GM12878 (cell line): ENCODE measurements around the gene ARRDC1. TPM values are rescaled to one million over a fixed set of nuclear protein-coding genes. Genes with fewer than 3 reads are reported as not detected.

ENCODE experiments used
- ATF7 ChIP-seq: fragments of 450-650 bp; IDR thresholded peaks from 2 replicates; pipeline ENCODE4 v1.6.1; 2016; ENCODE audit warnings: low read depth, mild to moderate bottlenecking
- CBX3 ChIP-seq: fragments of 200-600 bp; sonication (generic); IDR thresholded peaks from 2 replicates; pipeline ENCODE4 v1.6.1; 2016; ENCODE audit warnings: low read depth, borderline replicate concordance
- CHD1 ChIP-seq: IDR thresholded peaks from 2 replicates; pipeline ENCODE4 v1.6.1; 2012; ENCODE audit warnings: low read depth, low read length, improper control_type of control experiment
- CREB1 ChIP-seq: IDR thresholded peaks from 2 replicates; pipeline ENCODE4 v1.6.1; 2012; ENCODE audit warnings: low read depth, mild to moderate bottlenecking, inconsistent platforms
- EP300 ChIP-seq, 2 experiments: fragments of 150-350 bp in 1 of 2; IDR thresholded peaks; 2 replicates each; pipeline ENCODE4 v1.6.1; 2011 to 2012; ENCODE audit warnings: low read depth in 2 of 2, low read length in 2 of 2, borderline replicate concordance in 1 of 2, improper control_type of control experiment in 1 of 2, inconsistent platforms in 1 of 2; ENCODE audit not compliant: control insufficient read depth in 1 of 2
- ESRRA ChIP-seq: IDR thresholded peaks from 2 replicates; pipeline ENCODE4 v1.6.1; 2012; ENCODE audit warnings: mild to moderate bottlenecking, low read length, improper control_type of control experiment
- FOXK2 ChIP-seq: fragments of 450-650 bp; IDR thresholded peaks from 2 replicates; pipeline ENCODE4 v1.6.1; 2017; ENCODE audit warnings: mild to moderate bottlenecking, moderate library complexity
- HDAC6 ChIP-seq: fragments of 200-600 bp; sonication (generic); IDR thresholded peaks from one replicate; pipeline ENCODE4 v1.8.0; 2017; ENCODE audit warnings: antibody characterized with exemption; ENCODE audit not compliant: unreplicated experiment
- HSF1 ChIP-seq: fragments of 150-350 bp; IDR thresholded peaks from 2 replicates; pipeline ENCODE4 v1.6.1; 2014; ENCODE audit warnings: mild to moderate bottlenecking, low read depth, low read length
- MXI1 ChIP-seq: fragments of 150-350 bp; IDR thresholded peaks from 2 replicates; pipeline ENCODE4 v1.6.1; 2011; ENCODE audit warnings: low read depth, mild to moderate bottlenecking, inconsistent platforms, low read length, improper control_type of control experiment
- NFXL1 ChIP-seq: fragments of 450-650 bp; IDR thresholded peaks from 2 replicates; pipeline ENCODE4 v1.6.1; 2017; ENCODE audit warnings: antibody characterized with exemption, mild to moderate bottlenecking, borderline replicate concordance
- NR2C1 ChIP-seq: fragments of 450-650 bp; IDR thresholded peaks from 2 replicates; pipeline ENCODE4 v1.6.1; 2017; ENCODE audit warnings: antibody characterized with exemption, mild to moderate bottlenecking, moderate library complexity
- PML ChIP-seq: IDR thresholded peaks from 2 replicates; pipeline ENCODE4 v1.6.1; 2012; ENCODE audit warnings: low read length, inconsistent platforms
- RBBP5 ChIP-seq: fragments of 200-600 bp; sonication (generic); conservative IDR thresholded peaks from 2 replicates; pipeline ENCODE4 v1.6.1; 2016
- SIN3A ChIP-seq: IDR thresholded peaks from 2 replicates; pipeline ENCODE4 v1.6.1; 2012; ENCODE audit warnings: low read depth, low read length, improper control_type of control experiment
- SIX5 ChIP-seq: IDR thresholded peaks from 2 replicates; pipeline ENCODE4 v1.6.1; 2011; ENCODE audit warnings: mild to moderate bottlenecking, low read depth, low read length, moderate library complexity; ENCODE audit not compliant: severe bottlenecking
- SMAD1 ChIP-seq: fragments of 450-650 bp; IDR thresholded peaks from 2 replicates; pipeline ENCODE4 v1.6.1; 2018; ENCODE audit warnings: mild to moderate bottlenecking, low read depth; ENCODE audit not compliant: partially characterized antibody
- SMAD5 ChIP-seq: IDR thresholded peaks from 2 replicates; pipeline ENCODE4 v1.6.1; 2016; ENCODE audit warnings: antibody characterized with exemption, low read depth
- SMARCA5 ChIP-seq: fragments of 450-650 bp; IDR thresholded peaks from 2 replicates; pipeline ENCODE4 v1.6.1; 2017; ENCODE audit warnings: mild to moderate bottlenecking
- SP1 ChIP-seq: IDR thresholded peaks from one replicate; pipeline ENCODE4 v1.6.1; 2011; ENCODE audit warnings: low read depth, low read length
- SREBF2 ChIP-seq: IDR thresholded peaks from 2 replicates; pipeline ENCODE4 v1.6.1; 2012; ENCODE audit warnings: mild to moderate bottlenecking, low read length
- TARDBP ChIP-seq: IDR thresholded peaks from 2 replicates; pipeline ENCODE4 v1.6.1; 2016; ENCODE audit warnings: borderline replicate concordance
- ZSCAN29 ChIP-seq: fragments of 450-650 bp; IDR thresholded peaks from 2 replicates; pipeline ENCODE4 v1.6.1; 2017; ENCODE audit warnings: mild to moderate bottlenecking, moderate library complexity
- polyA plus RNA-seq, 11 experiments: library from polyadenylated mRNA; depleted of rRNA in 4 of 11; unstranded in 6 of 11; stranded (reverse) in 5 of 11; fragments of >200 nt; fragmentation: Nextera tagmentation in 4 of 11; fragmentation: Illumina TruSeq in 1 of 11; extraction: Ambion mirVana in 4 of 11; extraction: Trizol in 1 of 11; gene quantifications; 1 replicate in 1 of 11; 2 replicates in 10 of 11; pipeline versions ENCODE4 v1.2.1 to v1.2.3, GENCODE V29; 2011 to 2016; ENCODE audit warnings: inconsistent platforms in 2 of 11, missing spikeins in 2 of 11, low read depth in 1 of 11
- total RNA-seq, 4 experiments: library from RNA; depleted of rRNA in 3 of 4; stranded (reverse); fragments of >200 nt in 3 of 4; fragmentation: Illumina TruSeq in 1 of 4; extraction: Trizol in 1 of 4; gene quantifications; 2 replicates each; pipeline versions ENCODE4 v1.2.1 to v1.2.3, GENCODE V29; 2013 to 2021
- TF ChIP-seq, protein P1 (sequence below): fragments of 450-650 bp; IDR thresholded peaks from 2 replicates; pipeline ENCODE4 v1.6.1; 2016; ENCODE audit warnings: mild to moderate bottlenecking
- TF ChIP-seq, protein P2 (sequence below): fragments of 450-650 bp; IDR thresholded peaks from 2 replicates; pipeline ENCODE4 v1.6.1; 2018; ENCODE audit warnings: mild to moderate bottlenecking, low read depth, moderate library complexity; ENCODE audit not compliant: partially characterized antibody
- TF ChIP-seq, protein P3 (sequence below): IDR thresholded peaks from 2 replicates; pipeline ENCODE4 v1.6.1; 2012; ENCODE audit warnings: low read depth, low read length, improper control_type of control experiment

Gene ARRDC1
- total and polyA plus RNA-seq, 10 of the 15 experiments (the other 5 are each of a cell fraction or from before 2014, with no cell fraction given) = 0.23 to 34.4 (median 20.9) TPM

GRCh38 chr9:137618105-137619067, 12.9 kb downstream of the ARRDC1 start, which contains the start of gene EHMT1 (continued):
- TF ChIP-seq SMAD1 (no peak), NFXL1 (no peak), SIX5 (peak; percentile 48), ATF7 (no peak), MXI1 (peak; percentile 82), NR2C1 (peak; percentile 100), HDAC6 (no peak), SMAD5 (no peak), ESRRA (0 out of 2 replicates have a peak, but pooled peaks have one; percentile 17), CBX3 (no peak), CREB1 (peak; percentile 86), PML (peak; percentile 68; the same call in 1 of the 2 replicates), SIN3A (0 out of 2 replicates have a peak, but pooled peaks have one; percentile 25), SREBF2 (no peak), SP1 (peak; percentile 15), SMARCA5 (no peak), CHD1 (no peak), FOXK2 (no peak), EP300 (IDR thresholded peaks at IDR 0.05; ENCODE audit: borderline replicate concordance in 1 of 2, control insufficient read depth in 1 of 2, low read depth in 2 of 2, low read length in 2 of 2) (no peak), RBBP5 (no peak), HSF1 (no peak), ZSCAN29 (no peak), TARDBP (no peak; the same call in 1 of the 2 replicates)
- TF ChIP-seq, protein P1, sequence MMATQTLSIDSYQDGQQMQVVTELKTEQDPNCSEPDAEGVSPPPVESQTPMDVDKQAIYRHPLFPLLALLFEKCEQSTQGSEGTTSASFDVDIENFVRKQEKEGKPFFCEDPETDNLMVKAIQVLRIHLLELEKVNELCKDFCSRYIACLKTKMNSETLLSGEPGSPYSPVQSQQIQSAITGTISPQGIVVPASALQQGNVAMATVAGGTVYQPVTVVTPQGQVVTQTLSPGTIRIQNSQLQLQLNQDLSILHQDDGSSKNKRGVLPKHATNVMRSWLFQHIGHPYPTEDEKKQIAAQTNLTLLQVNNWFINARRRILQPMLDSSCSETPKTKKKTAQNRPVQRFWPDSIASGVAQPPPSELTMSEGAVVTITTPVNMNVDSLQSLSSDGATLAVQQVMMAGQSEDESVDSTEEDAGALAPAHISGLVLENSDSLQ = no peak
- TF ChIP-seq, protein P2, sequence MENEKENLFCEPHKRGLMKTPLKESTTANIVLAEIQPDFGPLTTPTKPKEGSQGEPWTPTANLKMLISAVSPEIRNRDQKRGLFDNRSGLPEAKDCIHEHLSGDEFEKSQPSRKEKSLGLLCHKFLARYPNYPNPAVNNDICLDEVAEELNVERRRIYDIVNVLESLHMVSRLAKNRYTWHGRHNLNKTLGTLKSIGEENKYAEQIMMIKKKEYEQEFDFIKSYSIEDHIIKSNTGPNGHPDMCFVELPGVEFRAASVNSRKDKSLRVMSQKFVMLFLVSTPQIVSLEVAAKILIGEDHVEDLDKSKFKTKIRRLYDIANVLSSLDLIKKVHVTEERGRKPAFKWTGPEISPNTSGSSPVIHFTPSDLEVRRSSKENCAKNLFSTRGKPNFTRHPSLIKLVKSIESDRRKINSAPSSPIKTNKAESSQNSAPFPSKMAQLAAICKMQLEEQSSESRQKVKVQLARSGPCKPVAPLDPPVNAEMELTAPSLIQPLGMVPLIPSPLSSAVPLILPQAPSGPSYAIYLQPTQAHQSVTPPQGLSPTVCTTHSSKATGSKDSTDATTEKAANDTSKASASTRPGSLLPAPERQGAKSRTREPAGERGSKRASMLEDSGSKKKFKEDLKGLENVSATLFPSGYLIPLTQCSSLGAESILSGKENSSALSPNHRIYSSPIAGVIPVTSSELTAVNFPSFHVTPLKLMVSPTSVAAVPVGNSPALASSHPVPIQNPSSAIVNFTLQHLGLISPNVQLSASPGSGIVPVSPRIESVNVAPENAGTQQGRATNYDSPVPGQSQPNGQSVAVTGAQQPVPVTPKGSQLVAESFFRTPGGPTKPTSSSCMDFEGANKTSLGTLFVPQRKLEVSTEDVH = peak; percentile 68
- TF ChIP-seq, protein P3, sequence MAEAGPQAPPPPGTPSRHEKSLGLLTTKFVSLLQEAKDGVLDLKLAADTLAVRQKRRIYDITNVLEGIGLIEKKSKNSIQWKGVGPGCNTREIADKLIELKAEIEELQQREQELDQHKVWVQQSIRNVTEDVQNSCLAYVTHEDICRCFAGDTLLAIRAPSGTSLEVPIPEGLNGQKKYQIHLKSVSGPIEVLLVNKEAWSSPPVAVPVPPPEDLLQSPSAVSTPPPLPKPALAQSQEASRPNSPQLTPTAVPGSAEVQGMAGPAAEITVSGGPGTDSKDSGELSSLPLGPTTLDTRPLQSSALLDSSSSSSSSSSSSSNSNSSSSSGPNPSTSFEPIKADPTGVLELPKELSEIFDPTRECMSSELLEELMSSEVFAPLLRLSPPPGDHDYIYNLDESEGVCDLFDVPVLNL = no peak
